ENCODE measurements around the gene PRKN.

GRCh38 chr6:161607696-161608297, 1119.8 kb downstream of the PRKN start:
- TF ChIP-seq POLR2A (IDR thresholded peaks at IDR 0.05) (no peak), CTCF (IDR thresholded peaks at IDR 0.05) (no peak), POLR2AphosphoS5 (IDR thresholded peaks at IDR 0.05; ENCODE audit: insufficient read depth in 1 of 2, low read depth in 1 of 2) (no peak)
